PC-9 (cell line): Measurements from ENCODE around the gene RABAC1. TPM values are rescaled to one million over a fixed set of nuclear protein-coding genes. Genes with fewer than 3 reads are reported as not detected.

Experiments
- BruUV-seq: library from RNA; stranded (reverse); fragments of 400-500 nt; replicated peaks from 2 replicates; lab custom pipeline; 2021; lab: Mats Ljungman, UMichigan
- CTCF ChIA-PET: fragments of 300-600 bp; sonication (Branson Sonifier 250); formaldehyde crosslinking; loops from one replicate; lab custom pipeline; 2022; ENCODE audit warnings: antibody characterized with exemption; lab: Charles Lee
- POLR2A ChIA-PET: fragments of 300-600 bp; sonication (Branson Sonifier 250); formaldehyde crosslinking; loops from one replicate; lab custom pipeline; 2022; ENCODE audit warnings: antibody characterized with exemption; ENCODE audit not compliant: unreplicated experiment; lab: Charles Lee
- DNase-seq, 2 experiments: peaks; one replicate each; pipeline versions ENCODE4 v3.0.0 to v3.0.0-alpha.2; 2015 to 2022; ENCODE audit warnings: mixed read lengths in 1 of 2
- H2AFZ ChIP-seq: fragments of 200-600 bp; sonication (generic); 2 replicates; pipeline ENCODE4 v1.8.1; 2017; ENCODE audit warnings: antibody characterized with exemption
- H3F3A ChIP-seq: fragments of 200-600 bp; sonication (generic); 2 replicates; pipeline ENCODE4 v1.8.1; 2017; ENCODE audit warnings: antibody characterized with exemption, mild to moderate bottlenecking, low read depth; ENCODE audit not compliant: insufficient read depth
- H3K27ac ChIP-seq: fragments of 200-600 bp; sonication (generic); 2 replicates; pipeline ENCODE4 v1.6.1; 2016; ENCODE audit warnings: mixed run types
- H3K27me3 ChIP-seq: fragments of 200-600 bp; sonication (generic); 2 replicates; pipeline ENCODE4 v1.6.1; 2016; ENCODE audit warnings: low read depth, mixed run types; ENCODE audit not compliant: insufficient read depth
- H3K36me3 ChIP-seq: fragments of 200-600 bp; sonication (generic); 2 replicates; pipeline ENCODE4 v1.6.1; 2016; ENCODE audit warnings: low read depth, mixed run types
- H3K4me1 ChIP-seq: fragments of 200-600 bp; sonication (generic); replicated peaks from 2 replicates; pipeline ENCODE4 v1.6.1; 2016; ENCODE audit warnings: mixed run types; ENCODE audit not compliant: insufficient read depth
- H3K4me2 ChIP-seq: fragments of 200-600 bp; sonication (generic); 2 replicates; pipeline ENCODE4 v1.6.1; 2017; ENCODE audit warnings: mixed run types
- H3K4me3 ChIP-seq: fragments of 200-600 bp; sonication (generic); 2 replicates; pipeline ENCODE4 v1.6.1; 2016; ENCODE audit warnings: mixed run types
- H3K79me2 ChIP-seq: fragments of 200-600 bp; sonication (generic); 2 replicates; pipeline ENCODE4 v1.6.1; 2017; ENCODE audit warnings: low read depth, mixed run types
- H3K9me2 ChIP-seq: fragments of 200-600 bp; sonication (generic); 2 replicates; pipeline ENCODE4 v1.8.1; 2017; ENCODE audit warnings: mild to moderate bottlenecking; ENCODE audit not compliant: insufficient read depth
- H3K9me3 ChIP-seq: fragments of 200-600 bp; sonication (generic); 2 replicates; pipeline ENCODE4 v1.8.1; 2016; ENCODE audit warnings: low read depth; ENCODE audit not compliant: insufficient read depth
- H4K20me1 ChIP-seq: fragments of 200-600 bp; sonication (generic); 2 replicates; pipeline ENCODE4 v1.8.1; 2017; ENCODE audit not compliant: insufficient read depth
- EZH2 ChIP-seq: fragments of 200-600 bp; sonication (generic); IDR thresholded peaks from 2 replicates; pipeline ENCODE4 v1.8.0; 2017; ENCODE audit warnings: antibody characterized with exemption, low read depth
- intact Hi-C: fragments of 100-400 bp; cut with micrococcal nuclease; formaldehyde crosslinking; loops from one replicate; pipeline ENCODE4 v1.10.0; 2022; ENCODE audit not compliant: unreplicated experiment
- total RNA-seq: library from RNA; stranded (reverse); gene quantifications from 2 replicates; pipeline ENCODE4 v1.2.3, GENCODE V29; 2021
- TF ChIP-seq, protein P1 (sequence below): fragments of 200-600 bp; sonication (generic); conservative IDR thresholded peaks from 2 replicates; pipeline ENCODE4 v1.6.1; 2017; ENCODE audit warnings: mixed run types, antibody characterized with exemption, mild to moderate bottlenecking, moderate library complexity

Gene RABAC1
- total RNA-seq, 1 experiment from 2014 or later, result 110 TPM

DNA sequence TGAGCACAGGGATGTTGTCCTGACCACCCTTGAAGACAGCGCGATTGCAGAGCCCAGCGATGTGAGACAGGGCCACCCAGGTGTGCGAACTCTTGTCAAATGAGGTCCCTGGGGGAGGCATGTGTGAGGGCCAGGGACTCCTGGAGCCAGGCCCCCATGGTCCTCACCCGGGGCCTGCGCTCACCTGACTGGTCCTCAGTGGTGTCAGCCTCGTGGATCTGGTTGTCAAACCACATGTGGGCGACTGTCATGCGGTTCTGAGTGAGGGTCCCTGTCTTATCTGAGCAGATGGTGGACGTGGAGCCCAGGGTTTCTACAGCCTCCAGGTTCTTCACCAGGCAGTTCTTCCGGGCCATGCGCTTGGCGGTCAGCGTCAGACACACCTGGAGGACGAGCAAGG, 22.6 kb upstream of the RABAC1 start:
- no peaks in the 10 kb centered on the region for H3K4me1 ChIP-seq
- TF ChIP-seq EZH2, result no peak
- TF ChIP-seq, protein P1, sequence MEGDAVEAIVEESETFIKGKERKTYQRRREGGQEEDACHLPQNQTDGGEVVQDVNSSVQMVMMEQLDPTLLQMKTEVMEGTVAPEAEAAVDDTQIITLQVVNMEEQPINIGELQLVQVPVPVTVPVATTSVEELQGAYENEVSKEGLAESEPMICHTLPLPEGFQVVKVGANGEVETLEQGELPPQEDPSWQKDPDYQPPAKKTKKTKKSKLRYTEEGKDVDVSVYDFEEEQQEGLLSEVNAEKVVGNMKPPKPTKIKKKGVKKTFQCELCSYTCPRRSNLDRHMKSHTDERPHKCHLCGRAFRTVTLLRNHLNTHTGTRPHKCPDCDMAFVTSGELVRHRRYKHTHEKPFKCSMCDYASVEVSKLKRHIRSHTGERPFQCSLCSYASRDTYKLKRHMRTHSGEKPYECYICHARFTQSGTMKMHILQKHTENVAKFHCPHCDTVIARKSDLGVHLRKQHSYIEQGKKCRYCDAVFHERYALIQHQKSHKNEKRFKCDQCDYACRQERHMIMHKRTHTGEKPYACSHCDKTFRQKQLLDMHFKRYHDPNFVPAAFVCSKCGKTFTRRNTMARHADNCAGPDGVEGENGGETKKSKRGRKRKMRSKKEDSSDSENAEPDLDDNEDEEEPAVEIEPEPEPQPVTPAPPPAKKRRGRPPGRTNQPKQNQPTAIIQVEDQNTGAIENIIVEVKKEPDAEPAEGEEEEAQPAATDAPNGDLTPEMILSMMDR, result no peak
- no peaks in the 10 kb centered on the region for H4K20me1 ChIP-seq
- no peaks in the 10 kb centered on the region for H3K79me2 ChIP-seq
- no TSS peak for BruUV-seq
- no peak overlapping the region for H3K4me3 ChIP-seq
- no peak overlapping the region for H2AFZ ChIP-seq
- H3F3A ChIP-seq, result no peaks in the 10 kb centered on the region
- H3K27me3 ChIP-seq, result peaks cover 36% of the 10 kb centered on the region
- no peaks in the 10 kb centered on the region for H3K36me3 ChIP-seq
- H3K27ac ChIP-seq, result no peak overlapping the region
- CTCF ChIA-PET, result no interaction called here
- no peaks in the 10 kb centered on the region for H3K9me2 ChIP-seq
- H3K4me2 ChIP-seq, result no peak overlapping the region
- no peaks in the 10 kb centered on the region for H3K9me3 ChIP-seq
- DNase-seq, result no peak
- POLR2A ChIA-PET, result no interaction called here
- intact Hi-C loops, result no loop called here

DNA sequence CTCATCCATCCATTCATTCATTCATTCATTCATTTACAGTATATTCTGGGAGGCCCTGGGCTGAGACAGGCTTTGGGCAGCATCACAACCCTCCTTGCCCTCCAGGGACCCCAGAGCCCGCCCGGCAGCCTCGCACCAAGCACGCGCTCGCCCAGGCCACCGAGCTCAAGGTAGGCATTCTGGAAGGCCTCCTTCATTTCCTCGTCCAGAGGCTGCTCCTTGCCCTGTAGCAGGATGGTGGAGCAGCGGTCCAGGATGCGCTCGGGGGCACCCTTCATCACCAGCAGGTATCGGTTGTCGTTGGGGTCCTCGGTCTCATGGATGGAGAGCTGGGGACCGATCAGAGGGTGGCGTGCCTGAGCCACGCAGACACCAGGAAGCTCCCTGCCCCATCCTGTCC, 19.3 kb upstream of the RABAC1 start:
- no peak overlapping the region for H3K4me2 ChIP-seq
- no peaks in the 10 kb centered on the region for H3F3A ChIP-seq
- intact Hi-C loops, result no loop called here
- H3K4me3 ChIP-seq, result no peak overlapping the region
- DNase-seq, result no peak
- H3K27me3 ChIP-seq, result peaks cover 46% of the 10 kb centered on the region
- no peak overlapping the region for H2AFZ ChIP-seq
- no peaks in the 10 kb centered on the region for H4K20me1 ChIP-seq
- no peaks in the 10 kb centered on the region for H3K79me2 ChIP-seq
- no peaks in the 10 kb centered on the region for H3K9me2 ChIP-seq
- H3K9me3 ChIP-seq, result no peaks in the 10 kb centered on the region
- BruUV-seq, result no TSS peak
- H3K27ac ChIP-seq, result no peak overlapping the region
- ChIA-PET CTCF (no interaction called here), POLR2A (no interaction called here)
- no peaks in the 10 kb centered on the region for H3K4me1 ChIP-seq
- no peaks in the 10 kb centered on the region for H3K36me3 ChIP-seq
- TF ChIP-seq, protein P1, result no peak
- no peak for TF ChIP-seq EZH2

DNA sequence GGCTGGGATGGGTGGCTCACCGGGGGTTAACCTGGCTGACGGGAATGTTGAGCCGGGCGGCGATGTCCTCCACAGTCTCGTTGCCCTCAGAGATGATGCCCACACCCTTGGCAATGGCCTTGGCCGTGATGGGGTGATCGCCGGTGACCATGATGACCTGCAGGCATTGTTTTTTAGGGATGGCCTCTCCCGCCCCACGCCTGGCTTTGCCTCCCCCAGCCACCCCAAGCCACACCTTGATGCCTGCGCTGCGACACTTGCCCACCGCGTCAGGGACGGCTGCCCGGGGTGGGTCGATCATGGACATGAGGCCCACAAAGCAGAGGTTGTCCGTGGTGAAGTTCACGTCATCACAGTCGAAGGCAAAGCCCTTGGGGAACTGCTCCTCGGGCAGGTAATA, 18.8 kb upstream of the RABAC1 start:
- Histone ChIP-seq H2AFZ (no peak overlapping the region), H4K20me1 (no peaks in the 10 kb centered on the region), H3K4me1 (no peaks in the 10 kb centered on the region), H3K4me3 (no peak overlapping the region), H3F3A (no peaks in the 10 kb centered on the region), H3K4me2 (no peak overlapping the region), H3K36me3 (no peaks in the 10 kb centered on the region), H3K27ac (no peak overlapping the region), H3K27me3 (peaks cover 49% of the 10 kb centered on the region), H3K9me3 (no peaks in the 10 kb centered on the region), H3K9me2 (no peaks in the 10 kb centered on the region), H3K79me2 (no peaks in the 10 kb centered on the region)
- POLR2A ChIA-PET, result no interaction called here
- BruUV-seq, result no TSS peak
- TF ChIP-seq, protein P1, result no peak
- TF ChIP-seq EZH2, result no peak
- CTCF ChIA-PET, result no interaction called here
- no peak for DNase-seq
- intact Hi-C loops, result no loop called here
